Keratinocyte (primary cell): ENCODE results near the gene SIAH2. TPM values are rescaled to one million over a fixed set of nuclear protein-coding genes. Genes with fewer than 3 reads are reported as not detected.
A peak's percentile ranks its signal among the peaks of the same experiment; 100 is the strongest.

Experiments
- DNase-seq: peaks from one replicate; pipeline ENCODE4 v3.0.0-alpha.2; 2011; ENCODE audit warnings: low read depth, missing footprints, low spot score
- FAIRE-seq: peaks from 2 replicates; lab custom pipeline; 2011; peaks lifted over from hg19 to GRCh38; lab: Jason Lieb, UNC
- H2AFZ ChIP-seq: 2 replicates; pipeline ENCODE4 v1.6.0; 2012; ENCODE audit warnings: low read length, control low read depth, inconsistent platforms; ENCODE audit not compliant: control insufficient read depth
- H3K27ac ChIP-seq: 2 replicates; pipeline ENCODE4 v1.5.1; 2011; ENCODE audit warnings: low read length; ENCODE audit not compliant: control insufficient read depth, insufficient read depth
- H3K27me3 ChIP-seq: 3 replicates; pipeline ENCODE4 v1.6.0; 2011; ENCODE audit warnings: low read length; ENCODE audit not compliant: control insufficient read depth, insufficient read depth; ENCODE audit errors: extremely low read depth
- H3K36me3 ChIP-seq, 2 experiments: 2 replicates in 1 of 2; 3 replicates in 1 of 2; pipeline ENCODE4 v1.5.1; 2011; ENCODE audit warnings: low read length in 2 of 2, mild to moderate bottlenecking in 1 of 2; ENCODE audit not compliant: control insufficient read depth in 2 of 2, insufficient read depth in 2 of 2; ENCODE audit errors: extremely low read depth in 1 of 2
- H3K4me1 ChIP-seq: 3 replicates; pipeline ENCODE4 v1.5.1; 2011; ENCODE audit warnings: low read length; ENCODE audit not compliant: control insufficient read depth, insufficient read depth; ENCODE audit errors: extremely low read depth
- H3K4me2 ChIP-seq: 3 replicates; pipeline ENCODE4 v1.6.0; 2011; ENCODE audit warnings: low read depth, low read length; ENCODE audit not compliant: control insufficient read depth, insufficient read depth; ENCODE audit errors: extremely low read depth
- H3K4me3 ChIP-seq, 3 experiments: fragments of 200-600 bp in 1 of 3; sonication (generic) in 1 of 3; 2 replicates in 2 of 3; 3 replicates in 1 of 3; pipeline ENCODE4 v1.5.1; 2011 to 2016; ENCODE audit warnings: low read length in 3 of 3, mild to moderate bottlenecking in 3 of 3, control low read depth in 2 of 3, inconsistent platforms in 1 of 3, low read depth in 1 of 3, mixed read lengths in 1 of 3, mixed run types in 1 of 3, moderate library complexity in 1 of 3; ENCODE audit not compliant: control insufficient read depth in 2 of 3, insufficient read depth in 2 of 3; ENCODE audit errors: extremely low read depth in 1 of 3
- H3K79me2 ChIP-seq: 2 replicates; pipeline ENCODE4 v1.6.0; 2012; ENCODE audit warnings: low read length; ENCODE audit not compliant: control insufficient read depth, insufficient read depth
- H3K9ac ChIP-seq: 3 replicates; pipeline ENCODE4 v1.6.0; 2011; ENCODE audit warnings: low read length; ENCODE audit not compliant: control insufficient read depth, insufficient read depth; ENCODE audit errors: extremely low read depth
- H3K9me1 ChIP-seq: 3 replicates; pipeline ENCODE4 v1.6.0; 2011; ENCODE audit warnings: low read length; ENCODE audit not compliant: control insufficient read depth, insufficient read depth; ENCODE audit errors: extremely low read depth
- H3K9me3 ChIP-seq: 2 replicates; pipeline ENCODE4 v1.5.1; 2012; ENCODE audit warnings: low read depth, low read length; ENCODE audit not compliant: control insufficient read depth
- H4K20me1 ChIP-seq: 3 replicates; pipeline ENCODE4 v1.6.0; 2011; ENCODE audit warnings: low read length; ENCODE audit not compliant: control insufficient read depth, insufficient read depth; ENCODE audit errors: extremely low read depth
- EZH2 ChIP-seq: IDR thresholded peaks from one replicate; pipeline ENCODE4 v1.6.1; 2012; ENCODE audit warnings: inconsistent platforms, mild to moderate bottlenecking, low read length, moderate library complexity
- dilution Hi-C: fragments of 300-500 bp; cut with MboI; formaldehyde crosslinking; loops from one replicate; pipeline ENCODE4 v1.7.0; 2020; ENCODE audit warnings: low sequenced_read_pairs; ENCODE audit not compliant: extremely low pct_ligation_motif_present
- polyA plus RNA-seq, 5 experiments: library from polyadenylated mRNA; depleted of rRNA in 3 of 5; stranded (reverse) in 3 of 5; stranded (forward) in 1 of 5; unstranded in 1 of 5; fragments of >200 nt; gene quantifications; 1 replicate in 1 of 5; 2 replicates in 3 of 5; 3 replicates in 1 of 5; pipeline versions ENCODE4 v1.2.1 to v1.2.3, GENCODE V29; 2011 to 2012; ENCODE audit warnings: missing spikeins in 2 of 5, low read depth in 1 of 5, low replicate concordance in 1 of 5
- TF ChIP-seq, protein P1 (sequence below), 3 experiments: IDR thresholded peaks in 1 of 3; conservative IDR thresholded peaks in 1 of 3; optimal IDR thresholded peaks in 1 of 3; 2 replicates in 2 of 3; 3 replicates in 1 of 3; pipeline versions ENCODE3 to v1.5.1; 2011; ENCODE audit warnings: low read length in 3 of 3, mild to moderate bottlenecking in 3 of 3, moderate library complexity in 2 of 3, control low read depth in 1 of 3, inconsistent platforms in 1 of 3; ENCODE audit not compliant: insufficient read depth in 2 of 3; ENCODE audit errors: extremely low read depth in 1 of 3

Gene SIAH2
- polyA plus RNA-seq, 1 donor (not counting 4 experiments of a cell fraction or from before 2014, with no cell fraction given) = 44.8 TPM

DNA sequence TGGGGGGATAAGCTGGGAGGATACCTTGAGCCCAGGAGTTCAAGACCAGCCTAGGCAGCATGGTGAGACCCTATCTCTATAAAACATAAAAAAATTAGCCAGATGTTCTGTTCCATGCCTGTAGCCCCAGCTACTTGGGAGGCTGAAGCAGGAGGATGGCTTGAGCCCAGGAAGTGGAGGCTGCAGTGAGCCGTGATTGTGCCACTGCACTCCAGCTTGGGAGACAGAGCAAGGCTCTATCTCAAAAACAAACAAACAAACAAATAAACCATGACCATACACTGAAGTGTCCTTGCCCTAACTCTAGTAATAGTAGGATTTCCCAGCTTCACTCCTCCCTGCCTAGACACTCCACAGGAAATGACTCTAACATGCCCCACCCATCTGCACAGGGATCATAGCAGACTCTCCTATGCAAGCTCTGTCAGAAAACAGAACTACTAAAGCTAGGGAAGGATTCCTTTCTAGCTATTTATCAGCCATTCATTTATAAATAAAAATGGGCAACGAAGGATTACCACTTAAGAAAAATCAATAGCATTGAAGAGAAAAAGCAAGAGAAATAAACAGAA, 63.8 kb downstream of the SIAH2 start:
- Histone ChIP-seq H3K79me2 (no peaks in the 10 kb centered on the region), H2AFZ (peak overlapping the region; percentile 39), H3K4me2 (no peak overlapping the region), H3K27ac (no peak overlapping the region), H3K36me3 (no peaks in the 10 kb centered on the region), H3K9me1 (no peaks in the 10 kb centered on the region), H3K9me3 (no peaks in the 10 kb centered on the region), H3K4me1 (peaks cover 13% of the 10 kb centered on the region), H4K20me1 (no peaks in the 10 kb centered on the region), H3K27me3 (no peaks in the 10 kb centered on the region), H3K4me3 (no peak overlapping the region), H3K9ac (no peak overlapping the region)
- FAIRE-seq = peak; percentile 89
- no peak for DNase-seq
- TF ChIP-seq EZH2 = no peak
- TF ChIP-seq, protein P1, sequence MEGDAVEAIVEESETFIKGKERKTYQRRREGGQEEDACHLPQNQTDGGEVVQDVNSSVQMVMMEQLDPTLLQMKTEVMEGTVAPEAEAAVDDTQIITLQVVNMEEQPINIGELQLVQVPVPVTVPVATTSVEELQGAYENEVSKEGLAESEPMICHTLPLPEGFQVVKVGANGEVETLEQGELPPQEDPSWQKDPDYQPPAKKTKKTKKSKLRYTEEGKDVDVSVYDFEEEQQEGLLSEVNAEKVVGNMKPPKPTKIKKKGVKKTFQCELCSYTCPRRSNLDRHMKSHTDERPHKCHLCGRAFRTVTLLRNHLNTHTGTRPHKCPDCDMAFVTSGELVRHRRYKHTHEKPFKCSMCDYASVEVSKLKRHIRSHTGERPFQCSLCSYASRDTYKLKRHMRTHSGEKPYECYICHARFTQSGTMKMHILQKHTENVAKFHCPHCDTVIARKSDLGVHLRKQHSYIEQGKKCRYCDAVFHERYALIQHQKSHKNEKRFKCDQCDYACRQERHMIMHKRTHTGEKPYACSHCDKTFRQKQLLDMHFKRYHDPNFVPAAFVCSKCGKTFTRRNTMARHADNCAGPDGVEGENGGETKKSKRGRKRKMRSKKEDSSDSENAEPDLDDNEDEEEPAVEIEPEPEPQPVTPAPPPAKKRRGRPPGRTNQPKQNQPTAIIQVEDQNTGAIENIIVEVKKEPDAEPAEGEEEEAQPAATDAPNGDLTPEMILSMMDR (optimal IDR thresholded peaks at IDR 0.05 in 1 of 3, IDR thresholded peaks at IDR 0.05 in 1 of 3, conservative IDR thresholded peaks at IDR 0.05 in 1 of 3; ENCODE audit: extremely low read depth in 1 of 3, insufficient read depth in 2 of 3, low read length in 3 of 3) = no peak
- dilution Hi-C loops = no loop called here

DNA sequence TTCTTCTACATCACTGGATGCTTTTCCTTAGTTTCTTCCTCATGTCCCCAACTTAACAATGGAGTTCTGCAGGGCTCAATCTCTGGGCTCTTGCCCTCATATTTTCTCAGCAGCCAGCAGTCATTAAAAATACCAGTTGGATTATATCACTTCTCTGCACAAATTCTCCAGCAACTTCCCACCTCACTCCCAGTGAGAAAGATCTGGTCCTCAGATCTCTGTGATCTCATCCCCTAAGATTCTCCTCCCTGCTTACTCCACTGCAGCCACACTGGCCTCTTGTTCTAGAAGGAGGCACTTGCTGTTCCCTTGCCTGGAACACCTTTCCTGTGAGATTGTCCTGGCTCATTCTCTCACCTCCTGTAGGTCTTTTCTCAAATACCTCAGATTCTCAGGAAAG, 65.3 kb downstream of the SIAH2 start:
- H3K27ac ChIP-seq = no peak overlapping the region
- no peak overlapping the region for H3K9ac ChIP-seq
- no peaks in the 10 kb centered on the region for H4K20me1 ChIP-seq
- no peak overlapping the region for H3K4me3 ChIP-seq
- no peaks in the 10 kb centered on the region for H3K9me1 ChIP-seq
- H3K79me2 ChIP-seq = no peaks in the 10 kb centered on the region
- no peak overlapping the region for H3K4me2 ChIP-seq
- H3K36me3 ChIP-seq = no peaks in the 10 kb centered on the region
- H3K27me3 ChIP-seq = no peaks in the 10 kb centered on the region
- no peak overlapping the region for H2AFZ ChIP-seq
- H3K9me3 ChIP-seq = no peaks in the 10 kb centered on the region
- peaks cover 8% of the 10 kb centered on the region for H3K4me1 ChIP-seq
- TF ChIP-seq EZH2 = no peak
- dilution Hi-C loops = no loop called here
- FAIRE-seq (no peak), DNase-seq (no peak)
